ENCODE data around the gene PDGFRB.

PDGFRB gene

DNA sequence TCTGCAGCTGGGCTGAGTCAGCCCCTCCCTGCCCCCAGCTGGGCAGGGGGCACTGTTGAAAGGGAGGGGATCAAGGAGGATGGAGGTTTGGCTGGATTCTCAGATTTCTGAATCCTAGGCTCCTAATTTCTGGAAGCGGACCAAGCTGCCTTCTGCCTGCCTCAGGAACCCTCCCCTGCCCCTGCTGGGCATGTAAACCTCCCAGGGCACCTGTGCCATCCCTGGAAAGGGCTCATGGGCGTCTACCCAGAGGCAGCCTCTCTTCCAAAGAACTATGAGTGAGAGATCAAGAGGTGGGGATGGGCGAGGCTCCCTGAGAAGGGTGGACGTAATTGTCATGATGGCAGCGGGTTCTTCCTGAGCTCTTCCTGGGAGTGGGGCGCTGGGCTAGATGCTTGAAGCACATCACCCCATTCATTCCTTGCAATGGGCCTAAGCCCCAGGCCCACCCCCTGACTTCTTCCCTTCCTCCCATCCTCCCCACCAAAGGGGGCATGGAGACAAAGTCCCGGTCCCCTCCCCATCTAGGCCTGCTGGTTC lies 90.9 kb downstream of the PDGFRB start:
- no peak overlapping the region for H3K4me3 ChIP-seq (replicated peaks; ENCODE audit: insufficient read depth, low read length)
- TF ChIP-seq SPI1 (IDR thresholded peaks at IDR 0.05; ENCODE audit: borderline replicate concordance, low read depth), result no peak
- TF ChIP-seq POLR2AphosphoS5 (IDR thresholded peaks at IDR 0.05; ENCODE audit: low read depth), result no peak
- TF ChIP-seq CTCF (IDR thresholded peaks at IDR 0.05; ENCODE audit: insufficient read depth, low read length), result no peak
- no peak for TF ChIP-seq GABPA (IDR thresholded peaks at IDR 0.05; ENCODE audit: low read depth)
- TF ChIP-seq REST (IDR thresholded peaks at IDR 0.05; ENCODE audit: insufficient replicate concordance, low read depth), result no peak
- no peaks in the 10 kb centered on the region for H3K27me3 ChIP-seq (ENCODE audit: insufficient read depth, poor library complexity, severe bottlenecking)
- DNase-seq (ENCODE audit: low read depth in 1 of 2, low spot score in 1 of 2), result no peak
- H3K27ac ChIP-seq (replicated peaks), result no peak overlapping the region

Measured in HL-60 (cell line).